ENCODE data around the gene PTOV1.

DNA sequence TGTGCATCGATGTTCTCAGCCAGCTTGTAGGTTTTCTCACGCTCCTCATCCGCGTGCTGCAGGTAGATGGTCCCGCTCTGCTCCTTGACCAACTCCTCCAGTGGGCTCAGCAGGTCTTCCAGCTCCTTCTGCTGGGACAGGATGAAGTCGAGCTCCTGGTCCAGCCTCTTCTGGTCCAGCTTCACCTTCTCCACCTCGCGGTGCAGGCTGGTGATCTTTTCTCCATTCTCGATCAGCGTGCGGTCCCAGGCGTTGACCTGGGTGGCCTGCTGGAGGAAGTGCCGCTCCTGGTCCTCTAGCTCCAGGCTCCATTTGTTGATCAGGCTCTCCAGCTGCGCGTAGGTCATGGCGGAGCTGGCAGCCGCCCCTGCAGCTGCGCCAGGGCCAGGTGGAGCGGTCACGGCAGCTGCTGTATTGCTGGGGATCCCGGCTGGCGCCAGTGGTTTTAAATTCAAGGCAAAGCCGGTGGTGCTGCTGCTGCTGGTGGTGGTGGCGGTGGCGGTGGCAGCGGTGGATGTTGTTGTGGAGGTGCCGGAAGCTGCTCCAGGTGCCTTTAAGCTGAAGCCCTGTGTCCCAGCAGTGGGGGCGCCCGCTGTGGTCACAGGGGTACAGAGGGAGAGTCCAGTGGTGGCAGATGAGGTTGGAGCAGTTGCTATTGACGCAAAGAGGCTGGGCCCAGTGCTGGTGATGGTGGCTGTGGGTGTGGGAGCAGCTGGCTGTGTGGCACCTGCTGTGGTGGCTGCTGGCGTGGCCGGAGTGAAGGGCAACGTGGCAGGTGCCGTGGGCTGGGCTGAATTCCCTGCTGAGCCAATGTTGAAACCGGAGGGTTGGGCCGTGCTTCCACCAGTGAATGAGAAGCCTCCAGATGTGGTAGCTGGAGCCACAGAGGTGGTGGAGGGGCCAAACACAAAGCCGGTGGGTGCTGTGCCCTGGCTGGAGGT is 57.8 kb downstream of the PTOV1 start:
- TF ChIP-seq CTCF (IDR thresholded peaks at IDR 0.05; ENCODE audit: low read length), result no peak
- no peak for TF ChIP-seq EZH2 (optimal IDR thresholded peaks at IDR 0.05; ENCODE audit: low read depth, low read length)
- TF ChIP-seq EZH2phosphoT487 (IDR thresholded peaks at IDR 0.05; ENCODE audit: low read length), result no peak

Measured in MM.1S (cell line).